Esophagus (tissue), 2 donors: ENCODE data around the gene SLC6A18. TPM values are rescaled to one million over a fixed set of nuclear protein-coding genes. Genes with fewer than 3 reads are reported as not detected.

Experiments
- H3K27ac ChIP-seq, 2 donors: one replicate each; pipeline ENCODE4 v1.5.1; 2013; ENCODE audit warnings: low read depth in 2 of 2, mild to moderate bottlenecking in 2 of 2, inconsistent platforms in 1 of 2, low read length in 1 of 2, moderate library complexity in 1 of 2
- H3K27me3 ChIP-seq, 2 donors: one replicate each; pipeline ENCODE4 v1.6.1; 2013; ENCODE audit warnings: low read length in 2 of 2, control low read depth in 1 of 2, mild to moderate bottlenecking in 1 of 2; ENCODE audit not compliant: insufficient read depth in 2 of 2, control insufficient read depth in 1 of 2
- H3K36me3 ChIP-seq, 2 donors: one replicate each; pipeline ENCODE4 v1.6.1; 2013; ENCODE audit warnings: low read length in 1 of 2; ENCODE audit not compliant: control insufficient read depth in 2 of 2, insufficient read depth in 2 of 2
- H3K4me1 ChIP-seq, 2 donors: one replicate each; pipeline ENCODE4 v1.6.1; 2013; ENCODE audit warnings: low read length in 1 of 2; ENCODE audit not compliant: control insufficient read depth in 2 of 2, insufficient read depth in 2 of 2
- H3K4me3 ChIP-seq, 2 donors: one replicate each; pipeline ENCODE4 v1.5.1; 2013; ENCODE audit warnings: low read length in 2 of 2, mild to moderate bottlenecking in 2 of 2, low read depth in 1 of 2, moderate library complexity in 1 of 2
- H3K9me3 ChIP-seq, 2 donors: one replicate each; pipeline ENCODE4 v1.6.1; 2013; ENCODE audit warnings: mild to moderate bottlenecking in 2 of 2, low read depth in 1 of 2, low read length in 1 of 2, moderate library complexity in 1 of 2; ENCODE audit not compliant: control insufficient read depth in 2 of 2, insufficient read depth in 1 of 2
- WGBS, 2 donors: extraction: QIAGEN DNeasy Blood & Tissue Kit; methylation state at CpG; one replicate each; pipeline ENCODE4 v1.1.7; 2013; 5-methylcytosine and 5-hydroxymethylcytosine counted together
- polyA plus RNA-seq, 2 donors: library from polyadenylated mRNA; stranded (reverse); fragments of 200-250 nt; gene quantifications; one replicate each; pipeline ENCODE4 v1.2.3, GENCODE V29; 2013
- donor health status: healthy with polysubstance abuse.
- donor health status: Bipolar disorder and iron deficiency.

SLC6A18 gene
- polyA plus RNA-seq, 2 donors, result not detected

- H3K27me3 ChIP-seq, result no peaks in the 10 kb centered on the region
- WGBS, 2 donors, result 69 to 72% methylated on average over 21 to 22 of the region's 22 CpGs
- H3K27ac ChIP-seq, result no peak overlapping the region
- H3K4me1 ChIP-seq, result no peaks in the 10 kb centered on the region
- H3K36me3 ChIP-seq, result no peaks in the 10 kb centered on the region
- peaks cover 0 to 14% of the 10 kb centered on the region in 2 donors for H3K9me3 ChIP-seq
- H3K4me3 ChIP-seq, result no peak overlapping the region
Observed at GRCh38 chr5:1214163-1214935, 10.8 kb upstream of the SLC6A18 start.

- Histone ChIP-seq H3K36me3 (no peaks in the 10 kb centered on the region), H3K4me1 (no peaks in the 10 kb centered on the region), H3K27me3 (no peaks in the 10 kb centered on the region), H3K27ac (no peak overlapping the region), H3K4me3 (no peak overlapping the region), H3K9me3 (peaks cover 0 to 14% of the 10 kb centered on the region in 2 donors)
- 51 to 69% methylated on average over 2 of the region's 2 CpGs for WGBS, 2 donors
Observed at GRCh38 chr5:1214936-1215220, 10.3 kb upstream of the SLC6A18 start.

- WGBS, 2 donors, result 91 to 93% methylated on average over 23 of the region's 23 CpGs
- no peak overlapping the region for H3K27ac ChIP-seq
- no peaks in the 10 kb centered on the region for H3K27me3 ChIP-seq
- no peak overlapping the region for H3K4me3 ChIP-seq
- no peaks in the 10 kb centered on the region for H3K36me3 ChIP-seq
- H3K9me3 ChIP-seq, result peaks cover 0 to 14% of the 10 kb centered on the region in 2 donors
- H3K4me1 ChIP-seq, result no peaks in the 10 kb centered on the region
Observed at GRCh38 chr5:1215320-1216096, 9.7 kb upstream of the SLC6A18 start.

DNA sequence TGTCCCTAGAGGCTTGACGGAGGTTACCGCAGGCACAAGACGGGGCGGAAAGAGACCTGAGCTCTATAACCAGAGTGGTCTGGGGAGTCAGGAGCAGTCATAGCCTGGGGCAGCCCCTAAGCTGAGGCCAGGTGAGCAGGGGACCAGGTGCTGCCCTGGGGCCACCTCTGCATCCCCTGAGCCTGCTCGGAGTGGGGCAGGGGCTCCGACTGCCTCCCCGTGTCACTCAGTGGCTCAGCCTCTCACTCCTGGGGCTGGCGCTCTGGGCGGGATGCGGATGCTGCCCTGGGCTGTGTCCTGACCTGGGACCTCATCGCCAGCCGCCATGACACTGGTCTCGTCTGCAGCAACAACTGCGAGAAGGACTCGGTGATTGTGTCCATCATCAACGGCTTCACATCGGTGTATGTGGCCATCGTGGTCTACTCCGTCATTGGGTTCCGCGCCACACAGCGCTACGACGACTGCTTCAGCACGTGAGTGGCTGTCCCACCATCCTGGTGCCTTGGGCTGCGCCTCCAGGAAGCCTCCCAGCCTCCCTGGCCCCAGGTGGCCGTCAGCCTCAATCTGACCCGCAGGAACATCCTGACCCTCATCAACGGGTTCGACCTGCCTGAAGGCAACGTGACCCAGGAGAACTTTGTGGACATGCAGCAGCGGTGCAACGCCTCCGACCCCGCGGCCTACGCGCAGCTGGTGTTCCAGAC lies 8.8 kb upstream of the SLC6A18 start:
- Histone ChIP-seq H3K4me1 (no peaks in the 10 kb centered on the region), H3K27ac (no peak overlapping the region), H3K36me3 (no peaks in the 10 kb centered on the region), H3K9me3 (peaks cover 0 to 14% of the 10 kb centered on the region in 2 donors), H3K4me3 (no peak overlapping the region), H3K27me3 (no peaks in the 10 kb centered on the region)
- 94% methylated on average over 38 of the region's 38 CpGs for WGBS, 2 donors

- H3K27me3 ChIP-seq, result no peaks in the 10 kb centered on the region
- H3K27ac ChIP-seq, result no peak overlapping the region
- peaks cover 0 to 10% of the 10 kb centered on the region in 2 donors for H3K9me3 ChIP-seq
- no peak overlapping the region for H3K4me3 ChIP-seq
- no peaks in the 10 kb centered on the region for H3K36me3 ChIP-seq
- WGBS, 2 donors, result 87% methylated on average over 18 of the region's 18 CpGs
- no peaks in the 10 kb centered on the region for H3K4me1 ChIP-seq
Observed at GRCh38 chr5:1216918-1217295, 8.3 kb upstream of the SLC6A18 start.

GRCh38 chr5:1217596-1218206 lies 7.5 kb upstream of the SLC6A18 start:
- H3K36me3 ChIP-seq, result no peaks in the 10 kb centered on the region
- H3K27me3 ChIP-seq, result no peaks in the 10 kb centered on the region
- WGBS, 2 donors, result 45 to 54% methylated on average over 24 of the region's 24 CpGs

DNA sequence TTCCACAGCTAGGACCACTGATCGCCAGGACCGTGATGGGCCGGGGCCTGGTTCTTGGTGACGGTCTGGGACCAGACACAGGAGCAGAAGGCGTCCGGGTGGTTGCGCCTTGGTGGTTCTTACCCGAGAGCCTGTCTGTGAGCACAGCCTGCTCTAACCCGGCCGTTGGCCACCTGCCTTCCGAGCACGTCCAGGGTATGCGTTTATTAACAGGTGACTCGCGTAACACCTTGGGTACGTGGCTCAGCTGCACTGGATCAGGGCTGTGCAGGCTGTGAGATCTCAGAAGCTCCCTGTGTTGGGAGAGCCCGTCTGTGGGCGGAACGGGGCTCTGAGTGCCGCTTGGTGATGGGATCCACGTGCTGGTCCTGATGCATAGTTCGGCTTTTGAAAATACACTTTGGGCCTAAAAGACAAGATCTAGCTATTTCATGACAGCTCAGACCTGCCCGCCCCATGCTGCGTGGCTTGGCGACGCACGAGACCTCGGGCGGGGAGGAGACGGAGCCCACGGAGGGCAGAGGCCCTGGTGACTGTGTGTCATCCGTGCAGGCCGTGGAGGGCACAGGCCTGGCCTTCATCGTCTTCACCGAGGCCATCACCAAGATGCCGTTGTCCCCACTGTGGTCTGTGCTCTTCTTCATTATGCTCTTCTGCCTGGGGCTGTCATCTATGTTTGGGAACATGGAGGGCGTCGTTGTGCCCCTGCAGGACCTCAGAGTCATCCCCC lies 6.7 kb upstream of the SLC6A18 start:
- no peak overlapping the region for H3K4me3 ChIP-seq
- no peaks in the 10 kb centered on the region for H3K27me3 ChIP-seq
- H3K4me1 ChIP-seq, result no peaks in the 10 kb centered on the region
- no peak overlapping the region for H3K27ac ChIP-seq
- no peaks in the 10 kb centered on the region for H3K36me3 ChIP-seq
- 87 to 89% methylated on average over 38 of the region's 38 CpGs for WGBS, 2 donors
- peaks cover 0 to 8% of the 10 kb centered on the region in 2 donors for H3K9me3 ChIP-seq

More at GRCh38 chr5:1217596-1218206, 7.5 kb upstream of the SLC6A18 start:
- no peak overlapping the region for H3K27ac ChIP-seq
- no peak overlapping the region for H3K4me3 ChIP-seq
- peaks cover 0 to 10% of the 10 kb centered on the region in 2 donors for H3K9me3 ChIP-seq
- no peaks in the 10 kb centered on the region for H3K4me1 ChIP-seq

- 78 to 84% methylated on average over 38 of the region's 38 CpGs for WGBS, 2 donors
- Histone ChIP-seq H3K36me3 (no peaks in the 10 kb centered on the region), H3K4me3 (no peak overlapping the region)
Observed at GRCh38 chr5:1219098-1219767, 5.9 kb upstream of the SLC6A18 start.

More at GRCh38 chr5:1219098-1219767, 5.9 kb upstream of the SLC6A18 start:
- Histone ChIP-seq H3K27ac (no peak overlapping the region), H3K4me1 (no peaks in the 10 kb centered on the region), H3K9me3 (peaks cover 0 to 8% of the 10 kb centered on the region in 2 donors), H3K27me3 (no peaks in the 10 kb centered on the region)
